ENCODE measurements around the gene SLX4IP.

DNA sequence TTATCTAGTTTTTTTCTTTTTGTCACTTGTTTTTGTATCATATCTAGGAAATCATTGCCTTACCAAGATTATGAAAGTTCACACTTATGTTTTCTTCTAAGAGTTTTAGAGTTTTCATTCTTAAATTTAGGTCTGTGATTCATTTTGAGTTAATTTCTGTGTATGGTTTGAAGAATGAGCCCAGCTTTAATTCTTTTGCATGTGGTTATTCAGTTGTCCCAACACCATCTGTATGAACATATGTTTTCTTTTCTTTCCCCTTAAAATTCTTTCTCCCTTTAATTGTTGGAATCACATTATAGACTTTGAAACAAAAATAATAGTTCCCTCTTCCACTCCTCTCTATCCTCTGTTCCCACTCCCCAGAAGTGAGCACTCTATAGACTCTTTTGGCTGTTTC is 85.4 kb downstream of the SLX4IP start:
- TF ChIP-seq CTCF (conservative IDR thresholded peaks at IDR 0.05 in 1 of 2, IDR thresholded peaks at IDR 0.05 in 1 of 2; ENCODE audit: low read depth in 1 of 2, low read length in 2 of 2) (no peak), EZH2 (IDR thresholded peaks at IDR 0.05; ENCODE audit: low read length, missing control alignments) (no peak)
